Stimulated activated CD8-positive, alpha-beta memory T cell treated with anti-CD3 and anti-CD28 coated beads, Interleukin-15, amount 100 ng/mL, for 48 hours (primary cell): ENCODE results near the gene VPS4B.
A peak's percentile ranks its signal among the peaks of the same experiment; 100 is the strongest.
"Not testable (repeated sequence)": the region's sequence is repeated elsewhere in the genome, so short reads cannot be mapped to it uniquely, and the experiment has no call there.

ENCODE experiments used
- DNase-seq, 2 donors: peaks; one replicate each; pipeline ENCODE4 v3.0.0-alpha.2; 2020; ENCODE audit warnings: low read depth in 2 of 2

VPS4B gene

GRCh38 chr18:63367053-63367953 is 55.0 kb downstream of the VPS4B start, which contains the start of gene KDSR:
Gene KDSR, minus strand, starts transcription at chr18:63367206. Its CDS starts 88 bp downstream, at chr18:63367118.
- DNase-seq, result peak; percentile 74 to 76

GRCh38 chr18:63366213-63367052 is 55.8 kb downstream of the VPS4B start:
- peak; percentile 63 to 66 for DNase-seq

- DNase-seq, result no peak
These were observed 56.4 kb downstream of the VPS4B start for GRCh38 chr18:63365876-63366212.

- no peak for DNase-seq
These were observed 58.3 kb downstream of the VPS4B start for GRCh38 chr18:63363951-63364350.

DNA sequence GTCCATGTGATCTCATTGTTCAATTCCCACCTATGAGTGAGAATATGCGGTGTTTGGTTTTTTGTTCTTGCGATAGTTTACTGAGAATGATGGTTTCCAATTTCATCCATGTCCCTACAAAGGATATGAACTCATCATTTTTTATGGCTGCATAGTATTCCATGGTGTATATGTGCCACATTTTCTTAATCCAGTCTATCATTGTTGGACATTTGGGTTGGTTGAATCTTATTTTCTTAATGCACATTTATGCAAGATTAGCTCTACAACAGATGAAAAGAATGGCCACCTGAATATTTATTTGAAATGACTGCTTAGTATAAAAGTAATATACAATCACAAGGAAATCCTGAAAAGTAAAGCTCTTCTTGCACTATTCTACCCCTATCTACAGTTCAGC is 58.9 kb downstream of the VPS4B start:
- not testable (repeated sequence) for DNase-seq

DNA sequence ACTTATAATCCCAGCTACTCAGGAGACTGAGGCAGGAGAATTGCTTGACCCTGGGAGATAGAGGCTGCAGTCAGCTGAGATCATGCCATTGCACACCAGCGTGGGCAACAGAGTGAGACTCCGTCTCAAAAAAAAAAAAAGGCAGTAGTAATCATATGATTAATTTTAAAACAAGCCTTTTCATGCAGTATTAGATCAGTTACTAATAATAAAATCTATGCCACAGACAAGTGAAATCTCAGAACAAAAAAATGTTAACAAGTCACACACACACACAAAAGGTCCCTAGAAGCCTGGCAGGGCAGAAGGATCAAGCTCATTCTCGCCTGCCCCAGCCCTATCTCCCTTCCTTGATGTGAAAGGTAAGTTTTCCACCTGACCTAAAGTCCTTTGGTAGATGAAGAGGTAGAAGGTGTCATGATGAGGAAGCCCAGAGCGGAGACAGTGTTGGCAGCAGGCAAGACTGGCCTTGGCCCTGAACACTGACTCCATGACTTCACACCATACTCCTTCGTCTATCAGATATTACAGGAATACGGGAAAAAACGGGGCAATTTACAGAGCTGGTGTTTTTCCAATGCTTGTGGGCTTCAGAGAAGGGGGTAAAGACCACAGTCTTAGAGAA is 65.9 kb downstream of the VPS4B start:
- no peak for DNase-seq

DNA sequence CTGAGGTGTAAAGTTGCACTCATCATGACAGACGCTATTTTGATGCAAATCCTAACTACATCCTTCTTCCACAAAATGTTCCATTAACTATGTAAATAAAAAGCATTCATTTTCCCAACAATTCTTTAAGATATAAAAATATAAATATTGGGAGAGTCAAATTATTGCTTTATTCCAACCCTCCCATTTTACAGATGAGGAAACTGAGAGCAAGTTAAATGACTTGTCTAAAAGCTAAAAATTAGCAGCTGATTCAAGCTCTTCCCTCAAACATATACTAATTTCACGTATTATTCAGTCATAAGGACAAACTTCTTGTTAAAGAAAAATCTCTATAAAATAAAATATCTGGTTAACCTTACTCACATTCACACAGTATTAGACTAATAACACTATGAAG is 72.0 kb downstream of the VPS4B start:
- DNase-seq, result no peak

DNA sequence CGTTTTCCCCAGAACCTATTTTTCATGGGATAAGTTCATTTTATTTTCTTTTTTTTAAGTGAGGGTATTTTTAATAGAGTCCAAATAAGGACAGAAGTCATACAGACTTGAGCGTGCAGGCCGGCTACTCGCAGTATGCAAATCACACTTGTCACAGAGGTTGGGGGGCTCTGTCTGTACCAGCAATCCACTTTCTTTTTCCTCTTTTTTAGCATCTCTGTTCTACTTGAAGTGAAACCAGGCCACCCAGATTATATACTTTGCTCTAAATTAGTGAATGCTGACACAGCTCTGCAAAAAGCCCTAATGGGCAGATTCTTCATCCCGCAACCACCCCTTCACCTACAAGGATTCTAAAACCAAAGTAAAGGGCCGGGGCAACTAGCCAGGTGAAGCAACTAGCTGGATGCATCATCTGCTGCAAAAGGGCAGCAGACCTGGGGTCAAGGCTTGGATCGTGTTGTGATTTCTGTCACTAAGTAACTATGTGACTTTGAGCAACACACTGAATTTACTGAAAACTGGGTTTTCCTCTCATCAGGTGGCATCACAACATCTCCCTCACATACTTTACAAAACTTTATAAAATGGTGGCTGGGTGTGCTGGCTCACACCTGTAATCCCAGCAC is 73.7 kb downstream of the VPS4B start:
- no peak for DNase-seq

- DNase-seq, result no peak
These were observed 75.6 kb downstream of the VPS4B start for GRCh38 chr18:63346480-63347183.

DNA sequence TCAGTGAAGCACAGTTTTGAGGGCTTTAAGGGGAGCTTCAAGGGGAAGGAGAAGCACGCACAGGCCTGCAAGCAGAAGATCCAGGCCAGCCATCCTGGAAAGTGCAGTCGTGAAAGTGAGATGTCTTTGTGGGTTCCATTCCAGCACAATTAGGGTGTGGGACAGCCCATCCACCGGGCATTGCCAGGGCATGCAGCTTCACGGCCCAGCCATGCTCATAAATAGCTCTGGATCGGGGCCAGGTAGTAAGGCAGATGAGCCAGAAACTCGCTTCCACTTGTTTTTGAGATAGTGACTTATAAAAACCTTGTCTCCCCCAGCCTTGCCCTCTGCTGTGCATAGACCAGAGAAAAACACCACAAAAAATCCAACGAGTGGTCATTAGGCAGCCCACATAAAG is 76.2 kb downstream of the VPS4B start:
- no peak for DNase-seq

- no peak for DNase-seq
These were observed 77.4 kb downstream of the VPS4B start for GRCh38 chr18:63344918-63345317.

- no peak for DNase-seq
These were observed 78.0 kb downstream of the VPS4B start for GRCh38 chr18:63344263-63344662.

- no peak for DNase-seq
These were observed 80.1 kb downstream of the VPS4B start for GRCh38 chr18:63342206-63342605.

DNA sequence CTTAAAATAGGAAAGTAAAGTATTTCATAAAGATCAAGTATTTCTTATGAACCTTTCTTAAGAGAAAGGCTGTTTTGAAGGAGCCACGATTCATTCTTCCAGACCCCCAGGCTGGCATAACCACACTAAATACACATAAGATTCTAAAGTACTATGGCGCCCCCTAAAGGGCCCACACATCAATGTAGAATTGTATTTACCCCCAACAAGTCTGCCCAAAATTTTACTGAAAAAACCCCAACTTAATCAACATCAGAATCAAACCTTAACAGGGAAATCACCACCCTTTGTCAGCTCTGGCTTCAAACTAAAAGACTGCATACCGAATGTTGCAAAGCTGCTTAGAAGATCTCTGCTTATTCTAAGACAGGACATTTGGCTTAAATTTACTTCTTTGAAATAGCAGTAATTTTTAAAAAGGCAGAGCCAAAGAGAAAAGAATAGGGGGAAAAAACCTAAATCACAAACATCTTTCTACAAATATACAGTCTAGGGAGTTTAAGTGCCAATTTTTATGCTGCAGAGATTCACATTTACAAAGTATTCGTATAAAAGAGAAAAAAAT is 82.3 kb downstream of the VPS4B start:
- DNase-seq, result no peak
